ENCODE data around the gene ATP1B4. TPM values are rescaled to one million over a fixed set of nuclear protein-coding genes. Genes with fewer than 3 reads are reported as not detected.
"Not testable (repeated sequence)": the region's sequence is repeated elsewhere in the genome, so short reads cannot be mapped to it uniquely, and the experiment has no call there.

Gene ATP1B4
- total RNA-seq (2014; rRNA removed; shearing (Covaris generic)), result not detected in 2 replicates

DNA sequence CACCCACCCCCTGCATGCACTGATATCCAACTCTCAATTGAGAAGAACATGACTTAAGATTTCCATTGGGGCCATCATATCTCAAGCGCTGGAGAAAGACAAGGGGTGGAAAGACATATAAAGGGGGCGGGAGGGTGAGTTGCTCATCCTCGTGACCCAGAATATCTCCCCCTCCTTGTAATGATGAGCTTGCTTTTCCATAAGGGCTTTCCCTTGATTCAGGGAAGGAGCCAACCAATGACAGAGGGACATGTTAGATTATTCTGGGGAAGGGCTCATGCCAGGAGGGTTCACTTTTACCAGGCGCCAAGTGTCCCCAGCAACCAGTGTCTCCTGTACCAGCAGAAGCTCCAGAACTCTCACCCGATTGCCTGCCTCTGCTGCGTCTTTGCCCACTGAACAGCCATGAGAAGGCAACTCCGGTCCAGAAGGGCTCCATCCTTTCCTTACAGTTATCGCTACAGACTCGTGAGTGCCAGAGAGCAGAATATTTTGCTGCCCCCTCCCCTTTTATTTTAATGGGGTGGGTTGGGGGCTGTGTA, at the start of gene ATP1B4:
Gene ATP1B4 (plus strand): TSS at position 326 of the 542 bp plus-strand sequence. CDS start 80 bp downstream, at position 406.
- H3K27ac ChIP-seq, result no peak within 1 kb of the TSS
- no peak for DNase-seq

GRCh38 chrX:120315776-120316175, 46.1 kb upstream of the ATP1B4 start:
- H3K27ac ChIP-seq, result no peak overlapping the region
- no peaks in the 10 kb centered on the region for H3K4me1 ChIP-seq
- no peak overlapping the region for H3K4me3 ChIP-seq
- no peaks in the 10 kb centered on the region for H3K27me3 ChIP-seq
- H3K9me3 ChIP-seq (replicated peaks), result no peaks in the 10 kb centered on the region
- no peaks in the 10 kb centered on the region for H3K36me3 ChIP-seq
- no peak for DNase-seq

More for the DNA sequence above, at the start of gene ATP1B4:
- Histone ChIP-seq H3K9me3 (replicated peaks) (no peaks in the 10 kb centered on the region), H3K4me3 (no peak within 1 kb of the TSS), H3K36me3 (no peaks in the 10 kb centered on the region), H3K27me3 (no peaks in the 10 kb centered on the region), H3K4me1 (no peaks in the 10 kb centered on the region)

- no peaks in the 10 kb centered on the region for H3K4me1 ChIP-seq
- no peak for DNase-seq
Observed at GRCh38 chrX:120316587-120317283, 45.2 kb upstream of the ATP1B4 start.

DNA sequence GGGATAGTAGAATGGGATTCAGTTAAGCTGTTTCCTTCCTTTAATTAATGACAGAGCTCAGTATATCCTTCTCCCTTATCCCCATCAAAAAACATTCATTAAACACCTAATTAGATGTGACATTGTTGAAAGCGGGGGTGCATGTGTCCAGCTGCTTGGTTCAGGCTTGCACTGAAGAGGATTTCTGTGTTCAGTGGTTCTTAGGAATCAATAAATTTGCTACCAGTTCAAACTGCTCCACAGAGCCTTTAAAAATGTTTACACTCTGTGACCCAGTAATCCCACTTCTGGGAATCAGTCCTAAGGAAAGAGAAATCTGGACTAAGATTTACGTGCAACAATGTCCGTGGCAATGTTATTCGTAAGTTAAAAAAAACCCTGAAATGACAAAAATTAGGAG, 43.5 kb upstream of the ATP1B4 start:
- H3K4me3 ChIP-seq, result no peak overlapping the region
- H3K9me3 ChIP-seq (replicated peaks), result no peaks in the 10 kb centered on the region
- H3K27ac ChIP-seq, result no peak overlapping the region
- no peak for DNase-seq
- no peaks in the 10 kb centered on the region for H3K36me3 ChIP-seq
- H3K27me3 ChIP-seq, result no peaks in the 10 kb centered on the region
- no peaks in the 10 kb centered on the region for H3K4me1 ChIP-seq

More at GRCh38 chrX:120316587-120317283, 45.2 kb upstream of the ATP1B4 start:
- Histone ChIP-seq H3K36me3 (no peaks in the 10 kb centered on the region), H3K4me3 (no peak overlapping the region), H3K9me3 (replicated peaks) (no peaks in the 10 kb centered on the region), H3K27ac (no peak overlapping the region), H3K27me3 (no peaks in the 10 kb centered on the region)

DNA sequence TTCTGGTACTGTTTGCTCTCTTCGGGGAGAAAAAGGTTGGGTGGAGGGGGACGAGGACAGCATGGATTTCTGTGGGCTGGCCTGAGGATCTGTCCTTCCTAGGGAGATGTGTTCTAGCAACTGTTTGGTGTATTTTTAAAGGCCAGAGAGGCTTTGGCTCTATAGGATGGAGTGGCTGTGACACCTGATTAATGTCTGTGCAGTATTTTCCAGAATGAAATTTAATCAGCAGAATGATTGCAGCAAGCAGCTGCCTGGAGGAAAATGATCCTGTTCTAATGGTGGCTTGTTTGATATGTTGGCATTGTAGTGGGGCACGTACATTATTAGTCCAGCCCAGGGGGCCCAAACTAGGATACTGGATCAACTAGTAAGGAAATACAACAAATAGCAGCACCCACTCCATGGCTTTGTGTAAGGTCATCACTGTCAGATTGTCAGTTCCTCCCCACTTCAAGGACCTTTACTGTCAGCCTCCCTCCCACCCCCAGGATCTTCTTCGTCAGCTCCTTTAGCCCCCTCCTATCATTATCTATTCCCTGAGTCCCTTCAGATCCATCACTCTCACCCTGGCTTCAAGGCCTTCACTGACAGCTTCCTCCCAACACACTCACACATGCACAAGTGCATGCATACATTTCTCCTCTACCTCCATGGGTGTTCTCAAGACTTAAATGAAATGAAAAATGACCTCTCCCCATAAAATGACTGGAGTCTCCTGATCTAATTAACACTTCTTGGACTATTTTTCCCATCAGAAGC, 40.2 kb upstream of the ATP1B4 start:
- no peaks in the 10 kb centered on the region for H3K9me3 ChIP-seq (replicated peaks)
- no peak overlapping the region for H3K4me3 ChIP-seq
- H3K27me3 ChIP-seq, result no peaks in the 10 kb centered on the region
- H3K4me1 ChIP-seq, result no peaks in the 10 kb centered on the region
- no peaks in the 10 kb centered on the region for H3K36me3 ChIP-seq
- DNase-seq, result peak in 1 of 2 experiments; percentile 13
- H3K27ac ChIP-seq, result no peak overlapping the region

DNA sequence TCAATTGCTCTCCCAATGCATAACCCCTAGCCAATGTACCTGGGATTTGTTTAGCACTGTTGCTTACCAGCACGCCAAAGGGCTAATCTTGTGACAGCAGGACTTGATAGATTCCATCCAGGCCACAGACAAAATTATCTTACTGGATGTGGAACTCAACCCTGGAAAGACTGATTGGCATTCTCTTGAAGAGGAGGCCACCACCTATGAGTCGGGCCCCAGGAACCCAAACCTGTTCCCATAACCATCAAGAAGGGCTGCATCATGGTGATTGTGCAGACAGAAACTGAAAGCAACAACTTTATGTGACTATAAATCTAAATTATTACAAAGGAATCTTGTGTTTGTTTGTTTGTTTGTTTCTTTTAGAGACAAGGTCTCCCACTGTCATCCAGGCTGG, 30.8 kb upstream of the ATP1B4 start:
- Histone ChIP-seq H3K4me3 (no peak overlapping the region), H3K36me3 (no peaks in the 10 kb centered on the region), H3K27ac (no peak overlapping the region), H3K9me3 (replicated peaks) (no peaks in the 10 kb centered on the region), H3K27me3 (no peaks in the 10 kb centered on the region), H3K4me1 (no peaks in the 10 kb centered on the region)
- DNase-seq, result no peak

DNA sequence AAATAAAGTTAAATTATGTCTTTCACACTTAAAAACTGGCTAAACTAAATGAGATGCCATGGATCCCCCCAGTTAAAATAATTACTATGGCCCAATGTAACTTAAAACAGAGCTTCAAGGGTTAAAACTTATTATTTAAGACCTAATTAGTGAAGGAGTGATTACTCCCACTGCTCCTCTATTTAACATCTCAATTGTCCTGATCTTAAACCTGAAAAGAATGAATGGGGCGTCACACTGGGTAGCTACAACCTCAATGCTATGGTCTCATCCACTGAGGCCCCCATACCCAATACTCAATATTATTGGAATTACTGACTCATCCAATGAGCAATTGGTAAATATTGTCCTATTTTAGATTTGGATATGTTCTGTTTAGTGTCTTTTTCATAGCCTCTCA, 29.5 kb upstream of the ATP1B4 start:
- Histone ChIP-seq H3K4me1 (no peaks in the 10 kb centered on the region), H3K27ac (no peak overlapping the region), H3K27me3 (no peaks in the 10 kb centered on the region), H3K9me3 (replicated peaks) (no peaks in the 10 kb centered on the region; the same call in 1 of the 2 replicates), H3K36me3 (no peaks in the 10 kb centered on the region), H3K4me3 (no peak overlapping the region)
- no peak for DNase-seq

- Histone ChIP-seq H3K4me1 (no peaks in the 10 kb centered on the region), H3K9me3 (replicated peaks) (no peaks in the 10 kb centered on the region; the same call in 1 of the 2 replicates), H3K4me3 (no peak overlapping the region), H3K36me3 (no peaks in the 10 kb centered on the region), H3K27ac (no peak overlapping the region), H3K27me3 (no peaks in the 10 kb centered on the region)
- DNase-seq, result no peak
Observed at GRCh38 chrX:120334151-120334550, 27.7 kb upstream of the ATP1B4 start.

- Histone ChIP-seq H3K36me3 (no peaks in the 10 kb centered on the region), H3K9me3 (replicated peaks) (no peaks in the 10 kb centered on the region; the same call in 1 of the 2 replicates), H3K27me3 (no peaks in the 10 kb centered on the region), H3K27ac (no peak overlapping the region), H3K4me1 (no peaks in the 10 kb centered on the region), H3K4me3 (no peak overlapping the region)
- no peak for DNase-seq
Observed at GRCh38 chrX:120334603-120335002, 27.3 kb upstream of the ATP1B4 start.

DNA sequence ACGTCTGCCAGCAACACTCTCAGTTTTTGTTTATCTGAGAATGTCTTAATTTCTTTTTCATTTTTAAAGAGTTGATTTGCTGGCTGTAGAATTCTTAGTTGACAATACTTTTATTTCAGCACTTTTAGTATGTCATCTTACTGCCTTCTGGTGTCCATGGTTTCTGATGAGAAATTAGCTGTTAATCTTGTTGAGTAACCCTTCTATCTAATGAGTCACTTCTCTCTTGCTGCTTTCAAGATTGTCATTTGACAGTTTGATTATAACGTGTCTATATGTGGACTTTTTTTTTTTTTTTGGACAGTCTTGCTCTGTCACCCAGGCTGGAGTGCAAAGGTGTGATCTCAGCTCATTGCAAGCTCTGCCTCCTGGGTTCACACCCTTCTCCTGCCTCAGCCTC, 26.6 kb upstream of the ATP1B4 start:
- Histone ChIP-seq H3K27me3 (no peaks in the 10 kb centered on the region), H3K4me3 (no peak overlapping the region), H3K36me3 (no peaks in the 10 kb centered on the region), H3K27ac (no peak overlapping the region), H3K9me3 (replicated peaks) (no peaks in the 10 kb centered on the region; the same call in 1 of the 2 replicates), H3K4me1 (no peaks in the 10 kb centered on the region)
- DNase-seq, result no peak

- Histone ChIP-seq H3K36me3 (no peaks in the 10 kb centered on the region), H3K27me3 (0 out of 2 replicates have a peak, but pooled peaks cover 3% of the 10 kb centered on the region), H3K4me3 (no peak overlapping the region), H3K4me1 (no peaks in the 10 kb centered on the region), H3K27ac (no peak overlapping the region), H3K9me3 (replicated peaks) (no peaks in the 10 kb centered on the region; the same call in 1 of the 2 replicates)
- no peak for DNase-seq
Observed at GRCh38 chrX:120336899-120337298, 25.0 kb upstream of the ATP1B4 start.

- H3K9me3 ChIP-seq (replicated peaks); H3K27ac ChIP-seq; H3K4me1 ChIP-seq; H3K27me3 ChIP-seq; H3K4me3 ChIP-seq; DNase-seq; H3K36me3 ChIP-seq: not testable (repeated sequence)
Observed at GRCh38 chrX:120344566-120344965, 17.3 kb upstream of the ATP1B4 start.

DNA sequence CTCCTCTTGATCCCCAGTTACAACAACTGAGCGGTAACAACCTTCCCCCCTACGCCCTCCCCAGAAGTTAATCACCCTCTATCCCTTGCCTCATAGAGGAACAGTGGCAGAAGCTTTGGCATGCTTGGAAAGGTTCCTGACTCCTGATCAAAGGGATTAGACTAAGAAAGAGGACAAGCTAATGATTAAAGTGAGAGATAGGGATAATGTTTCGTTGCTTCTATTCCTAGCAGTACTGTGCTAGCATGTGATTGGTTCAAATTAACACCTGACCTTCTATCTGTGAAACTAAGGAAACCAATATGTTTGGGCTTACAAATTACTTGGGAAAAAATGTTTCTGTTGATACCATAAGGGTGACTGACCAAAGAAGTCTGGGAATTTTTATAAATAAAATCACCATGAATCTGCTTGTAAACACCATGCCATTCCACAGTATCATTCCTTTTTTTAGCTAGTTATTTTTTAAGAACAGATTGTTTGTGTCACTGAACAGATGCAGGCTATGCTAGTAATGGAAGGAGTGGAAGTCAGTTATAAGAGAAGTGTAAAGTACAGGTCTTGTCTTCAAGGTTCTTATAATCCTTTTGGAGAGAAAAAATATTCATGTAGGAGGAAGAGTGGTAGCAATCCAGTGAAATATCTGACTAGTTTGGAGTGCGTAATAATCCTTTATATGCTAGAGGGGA, 11.3 kb upstream of the ATP1B4 start:
- no peak overlapping the region for H3K27ac ChIP-seq
- H3K4me1 ChIP-seq, result no peaks in the 10 kb centered on the region
- no peak overlapping the region for H3K4me3 ChIP-seq
- H3K27me3 ChIP-seq, result no peaks in the 10 kb centered on the region
- no peak for DNase-seq
- no peaks in the 10 kb centered on the region for H3K36me3 ChIP-seq
- H3K9me3 ChIP-seq (replicated peaks), result no peaks in the 10 kb centered on the region; the same call in 1 of the 2 replicates

- H3K4me3 ChIP-seq, result no peak overlapping the region
- no peaks in the 10 kb centered on the region for H3K9me3 ChIP-seq (replicated peaks)
- H3K27me3 ChIP-seq, result no peaks in the 10 kb centered on the region
- no peaks in the 10 kb centered on the region for H3K4me1 ChIP-seq
- no peak for DNase-seq
- no peak overlapping the region for H3K27ac ChIP-seq
- H3K36me3 ChIP-seq, result no peaks in the 10 kb centered on the region
Observed at GRCh38 chrX:120356084-120356483, 5.8 kb upstream of the ATP1B4 start.

- DNase-seq, result no peak
- H3K36me3 ChIP-seq, result no peaks in the 10 kb centered on the region
- no peaks in the 10 kb centered on the region for H3K9me3 ChIP-seq (replicated peaks)
- no peak overlapping the region for H3K4me3 ChIP-seq
- H3K27ac ChIP-seq, result no peak overlapping the region
- H3K27me3 ChIP-seq, result no peaks in the 10 kb centered on the region
- no peaks in the 10 kb centered on the region for H3K4me1 ChIP-seq
Observed at GRCh38 chrX:120357186-120357585, 4.7 kb upstream of the ATP1B4 start.
